D721Med (cell line): ENCODE results near the gene PTPN13.

ENCODE experiments used
- DNase-seq: peaks from one replicate; pipeline ENCODE4 v3.0.0; 2011; ENCODE audit warnings: low spot score; ENCODE audit not compliant: insufficient read length
- FAIRE-seq: peaks from 2 replicates; lab custom pipeline; 2011; peaks lifted over from hg19 to GRCh38; lab: Jason Lieb, UNC
- TF ChIP-seq, protein P1 (sequence below): IDR thresholded peaks from 2 replicates; pipeline ENCODE4 v1.5.1; 2012; ENCODE audit warnings: mild to moderate bottlenecking, control low read depth; ENCODE audit not compliant: insufficient read depth; ENCODE audit errors: missing control alignments

PTPN13 gene

DNA sequence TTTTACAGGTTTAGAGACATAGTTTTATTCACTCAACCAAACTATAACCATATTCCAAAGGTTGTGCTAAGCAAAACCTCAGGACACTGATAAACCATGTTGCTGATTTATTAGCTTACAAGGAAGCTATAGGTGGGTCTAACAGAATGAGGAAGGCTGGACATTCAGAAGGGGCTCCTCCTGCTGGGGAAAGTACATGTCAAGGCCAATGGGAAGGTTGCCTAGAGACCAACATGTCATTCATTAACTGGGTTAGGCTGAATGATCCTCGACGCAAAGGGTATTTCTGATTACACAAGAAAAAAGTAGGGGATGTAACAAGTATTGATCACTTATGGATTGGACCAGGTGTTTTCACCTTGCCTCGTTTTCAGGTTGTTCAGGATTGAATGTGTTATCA is 224.7 kb downstream of the PTPN13 start:
- FAIRE-seq = no peak

DNA sequence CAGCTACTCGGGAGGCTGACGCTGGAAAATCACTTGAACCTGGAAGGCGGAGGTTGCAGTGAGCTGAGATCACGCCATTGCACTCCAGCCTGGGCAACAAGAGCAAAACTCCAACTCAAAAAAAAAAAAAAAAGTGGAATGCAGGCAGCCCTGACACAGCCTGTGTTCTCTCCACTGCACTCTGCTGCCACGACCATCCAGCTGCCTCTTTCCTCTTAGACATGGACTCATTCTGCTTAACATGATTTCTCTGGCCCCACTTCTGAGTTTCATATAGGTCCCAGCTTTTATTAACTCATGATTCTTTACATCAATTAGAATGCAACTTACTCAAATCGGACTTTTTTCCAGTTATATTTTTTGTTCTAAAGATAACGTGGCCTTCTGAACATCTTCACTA is 225.4 kb downstream of the PTPN13 start:
- no peak for DNase-seq
- FAIRE-seq = no peak
- TF ChIP-seq, protein P1, sequence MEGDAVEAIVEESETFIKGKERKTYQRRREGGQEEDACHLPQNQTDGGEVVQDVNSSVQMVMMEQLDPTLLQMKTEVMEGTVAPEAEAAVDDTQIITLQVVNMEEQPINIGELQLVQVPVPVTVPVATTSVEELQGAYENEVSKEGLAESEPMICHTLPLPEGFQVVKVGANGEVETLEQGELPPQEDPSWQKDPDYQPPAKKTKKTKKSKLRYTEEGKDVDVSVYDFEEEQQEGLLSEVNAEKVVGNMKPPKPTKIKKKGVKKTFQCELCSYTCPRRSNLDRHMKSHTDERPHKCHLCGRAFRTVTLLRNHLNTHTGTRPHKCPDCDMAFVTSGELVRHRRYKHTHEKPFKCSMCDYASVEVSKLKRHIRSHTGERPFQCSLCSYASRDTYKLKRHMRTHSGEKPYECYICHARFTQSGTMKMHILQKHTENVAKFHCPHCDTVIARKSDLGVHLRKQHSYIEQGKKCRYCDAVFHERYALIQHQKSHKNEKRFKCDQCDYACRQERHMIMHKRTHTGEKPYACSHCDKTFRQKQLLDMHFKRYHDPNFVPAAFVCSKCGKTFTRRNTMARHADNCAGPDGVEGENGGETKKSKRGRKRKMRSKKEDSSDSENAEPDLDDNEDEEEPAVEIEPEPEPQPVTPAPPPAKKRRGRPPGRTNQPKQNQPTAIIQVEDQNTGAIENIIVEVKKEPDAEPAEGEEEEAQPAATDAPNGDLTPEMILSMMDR = no peak

More for the DNA sequence above, 224.7 kb downstream of the PTPN13 start:
- TF ChIP-seq, protein P1 = no peak
- no peak for DNase-seq

DNA sequence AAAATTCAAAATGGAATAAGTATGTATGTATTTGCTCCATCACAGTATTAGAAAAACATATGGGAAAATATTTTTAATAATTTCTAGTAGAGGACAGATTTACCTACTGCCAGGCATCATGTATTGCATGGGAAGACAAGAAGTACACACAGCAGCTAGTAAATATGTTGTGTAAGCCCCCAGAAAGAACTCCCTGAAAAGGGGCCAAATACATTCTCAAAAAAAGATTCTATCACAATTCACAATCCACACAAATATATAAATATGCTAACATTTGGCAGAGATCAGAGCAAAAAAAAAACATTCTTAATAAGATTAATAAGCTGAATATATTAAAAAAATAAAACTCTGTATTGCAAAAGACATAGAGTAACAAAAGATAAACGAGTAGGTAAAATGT is 227.0 kb downstream of the PTPN13 start:
- DNase-seq = no peak
- no peak for FAIRE-seq

DNA sequence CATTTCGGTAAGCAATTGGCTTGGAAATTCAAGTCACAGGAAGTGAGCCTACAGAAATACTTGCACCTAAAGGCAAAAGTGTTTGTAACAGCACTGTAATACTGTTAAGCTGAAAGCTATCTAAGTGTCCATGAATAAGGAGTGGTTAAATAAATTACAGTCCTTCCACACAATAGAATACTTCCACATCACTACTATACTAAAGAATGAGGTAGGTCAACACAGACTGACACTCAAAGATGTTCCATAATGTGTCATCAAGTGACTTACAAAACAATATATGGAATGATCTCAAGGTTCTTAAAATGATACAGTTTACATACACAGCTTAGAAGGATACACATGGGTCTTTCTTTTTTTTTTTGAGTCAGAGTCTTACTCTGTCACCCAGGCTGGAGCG is 228.0 kb downstream of the PTPN13 start:
- DNase-seq = no peak
- FAIRE-seq = no peak
- TF ChIP-seq, protein P1 = no peak

More for the DNA sequence above, 227.0 kb downstream of the PTPN13 start:
- TF ChIP-seq, protein P1 = no peak

DNA sequence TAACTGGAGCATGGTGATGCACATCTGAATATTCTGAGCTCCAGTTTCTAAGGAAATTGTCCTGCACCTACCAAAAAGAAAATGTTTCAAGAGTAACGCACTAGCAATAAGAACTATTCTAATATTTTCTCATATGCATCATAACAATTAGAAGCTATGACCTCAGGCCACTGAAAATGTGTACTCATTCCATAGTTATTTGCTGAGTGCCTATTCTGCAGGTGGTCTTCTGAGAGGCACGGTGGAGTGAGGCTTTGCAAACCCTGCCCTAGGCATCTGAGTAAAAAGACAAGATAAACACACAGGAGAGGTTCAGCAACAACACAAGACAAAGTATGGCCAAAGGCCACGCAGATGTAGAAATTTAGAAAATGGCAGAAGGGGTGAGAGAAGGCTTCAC is 231.4 kb downstream of the PTPN13 start:
- no peak for DNase-seq
- no peak for FAIRE-seq
- TF ChIP-seq, protein P1 = no peak

DNA sequence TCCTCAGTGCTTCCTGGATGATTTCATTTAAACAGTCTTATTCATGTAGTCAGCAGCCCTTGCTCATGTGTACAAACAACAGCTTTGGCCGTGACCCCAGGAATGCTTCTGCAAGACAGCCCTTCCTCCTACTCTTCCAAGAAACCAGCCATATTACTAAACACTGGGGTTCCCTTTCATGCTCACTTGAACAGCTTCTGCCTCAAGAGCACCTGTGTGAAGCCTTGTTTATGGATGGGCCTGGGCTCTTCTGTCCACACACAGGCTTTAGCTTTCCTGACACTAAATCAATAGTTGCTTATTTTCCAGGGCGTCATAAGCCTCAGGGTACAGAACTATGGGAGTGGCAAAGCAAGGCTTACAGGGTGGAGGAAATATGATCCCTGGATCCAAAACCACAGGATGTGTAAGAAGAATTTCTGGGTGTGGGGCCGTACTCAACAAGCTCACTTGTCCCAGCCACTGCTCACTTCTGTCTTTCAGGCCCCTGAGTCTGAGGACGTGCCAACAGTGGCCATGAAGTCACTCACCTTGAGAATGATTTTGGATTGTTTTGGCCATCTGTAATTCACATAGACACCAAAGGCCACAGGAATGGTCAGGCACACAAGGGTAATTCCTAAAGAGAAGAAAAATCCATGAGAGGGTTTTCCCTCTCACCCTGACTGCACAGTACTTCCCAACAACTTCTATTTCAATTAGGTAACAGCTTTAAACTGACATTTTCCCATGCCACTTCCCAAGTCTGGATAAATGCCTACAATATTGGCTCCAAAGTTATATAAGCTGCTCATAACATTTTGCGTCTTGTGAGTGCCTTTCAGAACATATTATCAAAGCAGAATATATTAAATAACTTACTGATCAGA is 237.4 kb downstream of the PTPN13 start:
- DNase-seq (no peak), FAIRE-seq (no peak)
- TF ChIP-seq, protein P1 = no peak

DNA sequence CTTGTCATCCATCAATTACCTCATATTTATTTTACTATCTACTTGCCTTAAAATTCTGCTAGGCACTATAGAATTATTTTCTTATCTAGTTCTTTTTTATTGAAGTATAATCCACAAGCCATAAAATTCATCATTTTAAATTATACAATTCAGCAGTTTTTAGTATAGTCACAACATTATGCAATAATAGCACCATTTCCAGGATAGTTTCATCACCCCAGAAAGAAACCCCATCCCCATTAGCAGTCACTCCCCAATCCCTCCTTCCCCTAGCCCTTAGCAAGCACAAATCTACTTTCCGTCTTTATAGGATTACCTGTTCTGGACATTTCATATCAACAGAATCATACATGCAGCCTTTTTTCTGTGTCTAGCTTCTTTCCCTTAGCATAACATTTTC is 239.5 kb downstream of the PTPN13 start:
- no peak for FAIRE-seq
- DNase-seq = no peak
- TF ChIP-seq, protein P1 = no peak
